Measurements from ENCODE around the gene GGPS1.

GRCh38 chr1:235342039-235342438, 13.7 kb downstream of the GGPS1 start:
- TF ChIP-seq CTCF (optimal IDR thresholded peaks at IDR 0.05 in 1 of 3, IDR thresholded peaks at IDR 0.05 in 1 of 3, conservative IDR thresholded peaks at IDR 0.05 in 1 of 3; ENCODE audit: extremely low read depth in 1 of 3, insufficient read depth in 2 of 3, low read length in 3 of 3) (no peak), EZH2 (IDR thresholded peaks at IDR 0.05; ENCODE audit: low read length) (no peak)
